ENCODE results near the gene NFIB.

- TF ChIP-seq CTCF (IDR thresholded peaks at IDR 0.05; ENCODE audit: extremely low read depth in 1 of 2, insufficient read depth in 1 of 2, low read depth in 1 of 2, low read length in 2 of 2) = no peak
- TF ChIP-seq POLR2AphosphoS5 (IDR thresholded peaks at IDR 0.05; ENCODE audit: insufficient read depth, low read depth, low read length) = peak; percentile 47
- no peak for TF ChIP-seq MAX (IDR thresholded peaks at IDR 0.05; ENCODE audit: insufficient read depth, insufficient read length)
- no peak for TF ChIP-seq POLR2A (IDR thresholded peaks at IDR 0.05; ENCODE audit: low read depth, low read length)
- no peak for TF ChIP-seq MYC (IDR thresholded peaks at IDR 0.05; ENCODE audit: low read depth, low read length)
- TF ChIP-seq EZH2 (IDR thresholded peaks at IDR 0.05; ENCODE audit: borderline replicate concordance, low read depth, low read length, severe bottlenecking) = no peak
- TF ChIP-seq JUN (IDR thresholded peaks at IDR 0.05; ENCODE audit: borderline replicate concordance, insufficient read depth, insufficient read length, low read depth) = peak; percentile 88
- TF ChIP-seq GATA2 (IDR thresholded peaks at IDR 0.05; ENCODE audit: insufficient read depth, insufficient read length, low read depth, low read length) = no peak
- peak; percentile 69 for TF ChIP-seq FOS (IDR thresholded peaks at IDR 0.05; ENCODE audit: borderline replicate concordance, insufficient read depth, low read length)
Observed at GRCh38 chr9:14221558-14221957, 92.4 kb downstream of the NFIB start.

Measured in endothelial cell of umbilical vein (primary cell).